GM12878 (cell line): ENCODE data around the gene CATSPER1. TPM values are rescaled to one million over a fixed set of nuclear protein-coding genes. Genes with fewer than 3 reads are reported as not detected.

Experiments
- E4F1 ChIP-seq: fragments of 450-650 bp; IDR thresholded peaks from 2 replicates; pipeline ENCODE4 v1.6.1; 2018; ENCODE audit warnings: borderline replicate concordance, mild to moderate bottlenecking; ENCODE audit not compliant: partially characterized antibody
- EGR1 ChIP-seq, 2 experiments: IDR thresholded peaks; 1 replicate in 1 of 2; 2 replicates in 1 of 2; pipeline ENCODE4 v1.6.1; 2011 to 2012; ENCODE audit warnings: low read depth in 2 of 2, low read length in 2 of 2, borderline replicate concordance in 1 of 2, mild to moderate bottlenecking in 1 of 2, moderate library complexity in 1 of 2
- EP300 ChIP-seq, 2 experiments: fragments of 150-350 bp in 1 of 2; IDR thresholded peaks; 2 replicates each; pipeline ENCODE4 v1.6.1; 2011 to 2012; ENCODE audit warnings: low read depth in 2 of 2, low read length in 2 of 2, borderline replicate concordance in 1 of 2, improper control_type of control experiment in 1 of 2, inconsistent platforms in 1 of 2; ENCODE audit not compliant: control insufficient read depth in 1 of 2
- ETV6 ChIP-seq, 2 experiments: fragments of 450-650 bp in 1 of 2; IDR thresholded peaks in 1 of 2; conservative IDR thresholded peaks in 1 of 2; 2 replicates each; pipeline ENCODE4 v1.6.1; 2014; ENCODE audit warnings: antibody characterized with exemption in 1 of 2, borderline replicate concordance in 1 of 2, low read depth in 1 of 2, mild to moderate bottlenecking in 1 of 2, moderate library complexity in 1 of 2
- GATAD2B ChIP-seq: fragments of 450-650 bp; conservative IDR thresholded peaks from 2 replicates; pipeline ENCODE4 v1.6.1; 2017; ENCODE audit warnings: low read depth, mild to moderate bottlenecking, moderate library complexity
- HCFC1 ChIP-seq: fragments of 150-350 bp; IDR thresholded peaks from 2 replicates; pipeline ENCODE4 v1.6.1; 2014; ENCODE audit warnings: low read length
- HSF1 ChIP-seq: fragments of 150-350 bp; IDR thresholded peaks from 2 replicates; pipeline ENCODE4 v1.6.1; 2014; ENCODE audit warnings: mild to moderate bottlenecking, low read depth, low read length
- IRF3 ChIP-seq: fragments of 450-650 bp; IDR thresholded peaks from 2 replicates; pipeline ENCODE4 v1.6.1; 2014; ENCODE audit warnings: mild to moderate bottlenecking
- MEF2A ChIP-seq: IDR thresholded peaks from 2 replicates; pipeline ENCODE4 v1.6.1; 2011; ENCODE audit warnings: low read depth, mild to moderate bottlenecking, low read length, moderate library complexity; ENCODE audit not compliant: insufficient read depth
- NR2F1 ChIP-seq: fragments of 450-650 bp; conservative IDR thresholded peaks from 2 replicates; pipeline ENCODE4 v1.6.1; 2017; ENCODE audit warnings: mild to moderate bottlenecking
- POLR2A ChIP-seq: IDR thresholded peaks from 2 replicates; pipeline ENCODE4 v1.6.1; 2011; ENCODE audit warnings: low read depth, mild to moderate bottlenecking, low read length
- POLR2AphosphoS5 ChIP-seq: IDR thresholded peaks from 2 replicates; pipeline ENCODE4 v1.6.1; 2011; ENCODE audit warnings: mild to moderate bottlenecking, low read length, inconsistent platforms
- RB1 ChIP-seq: fragments of 450-650 bp; formaldehyde crosslinking; IDR thresholded peaks from 2 replicates; pipeline ENCODE4 v1.6.1; 2017; ENCODE audit warnings: mild to moderate bottlenecking, borderline replicate concordance
- RBBP5 ChIP-seq: fragments of 200-600 bp; sonication (generic); conservative IDR thresholded peaks from 2 replicates; pipeline ENCODE4 v1.6.1; 2016
- SIX5 ChIP-seq: IDR thresholded peaks from 2 replicates; pipeline ENCODE4 v1.6.1; 2011; ENCODE audit warnings: mild to moderate bottlenecking, low read depth, low read length, moderate library complexity; ENCODE audit not compliant: severe bottlenecking
- TARDBP ChIP-seq: IDR thresholded peaks from 2 replicates; pipeline ENCODE4 v1.6.1; 2016; ENCODE audit warnings: borderline replicate concordance
- WRNIP1 ChIP-seq: IDR thresholded peaks from 2 replicates; pipeline ENCODE4 v1.6.1; 2011; ENCODE audit warnings: low read depth, low read length, improper control_type of control experiment, borderline replicate concordance
- ZBED1 ChIP-seq: IDR thresholded peaks from 2 replicates; pipeline ENCODE4 v1.6.1; 2016; ENCODE audit warnings: borderline replicate concordance
- ZNF207 ChIP-seq: fragments of 450-650 bp; IDR thresholded peaks from 2 replicates; pipeline ENCODE4 v1.6.1; 2014; ENCODE audit warnings: antibody characterized with exemption, mild to moderate bottlenecking, borderline replicate concordance
- ZNF687 ChIP-seq: fragments of 450-650 bp; IDR thresholded peaks from 2 replicates; pipeline ENCODE4 v1.6.1; 2017; ENCODE audit warnings: mild to moderate bottlenecking, moderate library complexity
- polyA plus RNA-seq, 11 experiments: library from polyadenylated mRNA; depleted of rRNA in 4 of 11; unstranded in 6 of 11; stranded (reverse) in 5 of 11; fragments of >200 nt; fragmentation: Nextera tagmentation in 4 of 11; fragmentation: Illumina TruSeq in 1 of 11; extraction: Ambion mirVana in 4 of 11; extraction: Trizol in 1 of 11; gene quantifications; 1 replicate in 1 of 11; 2 replicates in 10 of 11; pipeline versions ENCODE4 v1.2.1 to v1.2.3, GENCODE V29; 2011 to 2016; ENCODE audit warnings: inconsistent platforms in 2 of 11, missing spikeins in 2 of 11, low read depth in 1 of 11
- total RNA-seq, 4 experiments: library from RNA; depleted of rRNA in 3 of 4; stranded (reverse); fragments of >200 nt in 3 of 4; fragmentation: Illumina TruSeq in 1 of 4; extraction: Trizol in 1 of 4; gene quantifications; 2 replicates each; pipeline versions ENCODE4 v1.2.1 to v1.2.3, GENCODE V29; 2013 to 2021

The CATSPER1 gene
- total and polyA plus RNA-seq, 10 of the 15 experiments (the other 5 are each of a cell fraction or from before 2014, with no cell fraction given): 0.02 to 0.05 TPM; not detected in 8

GRCh38 chr11:66051766-66052663 lies 25.7 kb upstream of the CATSPER1 start, which contains the start of gene SF3B2 (continued):
- peak; percentile 86 for TF ChIP-seq SIX5
- peak; percentile 54; the same call in 1 of the 2 replicates for TF ChIP-seq ZNF207
- TF ChIP-seq GATAD2B: peak; percentile 89; the same call in 1 of the 2 replicates
- TF ChIP-seq ZNF687: no peak
- TF ChIP-seq E4F1: peak; percentile 93
- TF ChIP-seq HSF1: peak; percentile 43; the same call in 1 of the 2 replicates
- peak; percentile 54; the same call in 1 of the 2 replicates for TF ChIP-seq IRF3
- no peak for TF ChIP-seq EP300 (IDR thresholded peaks at IDR 0.05; ENCODE audit: borderline replicate concordance in 1 of 2, control insufficient read depth in 1 of 2, low read depth in 2 of 2, low read length in 2 of 2)
- no peak for TF ChIP-seq MEF2A
- peak in 1 of 2 experiments; percentile 51; a peak in 1 of 4 replicates for TF ChIP-seq ETV6 (conservative IDR thresholded peaks at IDR 0.05 in 1 of 2, IDR thresholded peaks at IDR 0.05 in 1 of 2; ENCODE audit: borderline replicate concordance in 1 of 2, low read depth in 1 of 2)
- TF ChIP-seq ZBED1: no peak
- peak; percentile 96 for TF ChIP-seq HCFC1
- peak; percentile 30 to 38; a peak in 2 of 3 replicates for TF ChIP-seq EGR1 (IDR thresholded peaks at IDR 0.05; ENCODE audit: borderline replicate concordance in 1 of 2, low read depth in 2 of 2, low read length in 2 of 2)
- TF ChIP-seq NR2F1: peak; percentile 25; the same call in 1 of the 2 replicates
- TF ChIP-seq POLR2AphosphoS5: peak; percentile 89
- peak; percentile 66 for TF ChIP-seq TARDBP
- TF ChIP-seq RB1: peak; percentile 81; the same call in 1 of the 2 replicates
- TF ChIP-seq WRNIP1: no peak
- no peak for TF ChIP-seq RBBP5
- TF ChIP-seq POLR2A: peak; percentile 97
